Left colon (tissue), 2 donors: ENCODE results near the gene TKTL1. TPM values are rescaled to one million over a fixed set of nuclear protein-coding genes. Genes with fewer than 3 reads are reported as not detected.
A peak's percentile ranks its signal among the peaks of the same experiment; 100 is the strongest.
"Not testable (repeated sequence)": the region's sequence is repeated elsewhere in the genome, so short reads cannot be mapped to it uniquely, and the experiment has no call there.

Experiments
- ATAC-seq: fragments of 200-7000 bp; cut with Tn5 transposase; one replicate; pipeline ENCODE4 v1.9.1; 2020; ENCODE audit warnings: mild to moderate bottlenecking, moderate library complexity
- DNase-seq, 2 donors: peaks; one replicate each; pipeline ENCODE4 v3.0.0-alpha.2; 2020
- intact Hi-C, 2 donors: fragments of 100-400 bp; cut with DNase I in 1 of 2; cut with micrococcal nuclease in 1 of 2; formaldehyde crosslinking; loops; one replicate each; pipeline versions ENCODE4 v1.11.2 to v1.14.0; 2022; cut with DNase I, micrococcal nuclease
- long read RNA-seq: library from polyadenylated mRNA; unstranded; transcript quantifications from one replicate; pipeline ENCODE4 v2.0.0, GENCODE V29; 2021
- total RNA-seq, 2 donors: library from RNA; stranded (reverse); fragmentation: NEBNext Ultra II Directional; extraction: Animal tissue kit (Norgen Biotek cat#: 25700); gene quantifications; one replicate each; pipeline ENCODE4 v1.2.1, GENCODE V29; 2021
- donor health status: DM: no; HTN: no; CAD: no.
- donor health status: DM: yes; HTN: yes; CAD: no.

TKTL1 gene
- not detected for total RNA-seq
- long read RNA-seq, result 0 reads

DNA sequence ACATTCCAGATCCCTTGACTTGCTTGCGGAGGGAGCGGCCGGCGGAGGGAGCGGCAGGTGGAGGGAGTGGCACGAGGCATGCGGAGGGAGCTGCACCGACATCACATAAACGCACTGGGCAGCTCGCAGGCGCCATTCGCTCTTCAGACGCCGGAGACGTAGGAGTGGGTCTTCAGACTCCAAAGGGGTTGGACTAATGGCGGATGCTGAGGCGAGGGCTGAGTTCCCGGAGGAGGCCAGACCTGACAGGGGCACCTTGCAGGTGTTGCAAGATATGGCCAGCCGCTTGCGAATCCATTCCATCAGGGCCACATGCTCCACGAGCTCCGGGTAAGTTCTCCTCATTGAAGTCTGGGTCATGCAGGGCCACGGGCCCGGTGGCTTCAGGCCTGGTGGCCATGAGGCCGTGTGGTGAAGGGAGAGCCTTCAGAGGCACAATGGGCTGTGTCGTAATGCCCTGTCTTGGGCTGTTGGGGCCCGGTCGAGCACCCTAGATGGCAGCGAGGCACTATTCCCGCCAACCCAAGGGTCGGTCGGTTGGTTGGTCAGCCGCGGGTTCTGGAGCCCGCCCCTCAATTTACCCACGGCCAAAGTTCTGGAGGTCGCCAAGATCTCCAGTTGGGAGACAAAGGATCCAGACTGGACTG lies at the start of gene TKTL1:
Gene TKTL1, plus strand, starts transcription at position 132 of the 647 bp plus-strand sequence. Its CDS starts 65 bp downstream, at position 197.
- ATAC-seq, result no peak
- intact Hi-C loops, result no loop called here

DNA sequence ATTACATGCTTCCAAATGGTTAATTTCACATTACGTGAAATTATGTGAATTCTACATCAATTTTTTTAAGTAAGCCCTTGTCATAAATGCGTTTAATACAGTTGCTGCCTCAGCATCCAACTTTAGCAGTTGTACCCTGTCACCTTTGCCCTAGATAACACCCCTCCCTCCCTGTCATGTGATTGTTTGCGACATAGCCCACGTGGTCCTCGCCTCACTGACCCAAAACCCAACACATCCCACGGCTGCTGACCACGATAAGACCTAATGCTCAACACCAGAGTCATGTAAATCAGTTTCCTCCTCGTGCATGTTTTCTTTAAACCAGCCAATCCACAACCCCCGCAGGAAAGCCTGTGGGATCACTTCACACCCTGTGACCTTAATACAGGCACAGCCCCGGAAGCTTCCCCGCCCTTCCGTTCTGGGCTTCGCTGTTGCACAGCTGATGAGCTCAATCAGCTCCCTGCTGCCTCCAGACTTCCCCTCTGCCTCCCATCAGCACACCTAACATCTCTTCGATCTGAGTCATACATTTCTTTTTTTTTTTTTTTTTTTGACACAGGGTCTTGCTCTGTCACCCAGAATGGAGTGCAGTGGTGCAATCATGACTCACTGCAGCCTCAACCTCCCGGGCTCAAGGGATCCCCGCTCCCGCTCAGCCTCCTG lies 48.1 kb upstream of the TKTL1 start:
- ATAC-seq, result peak; percentile 38
- DNase-seq, intact Hi-C loops: not testable (repeated sequence)

More for the DNA sequence above, at the start of gene TKTL1:
- no peak for DNase-seq

DNA sequence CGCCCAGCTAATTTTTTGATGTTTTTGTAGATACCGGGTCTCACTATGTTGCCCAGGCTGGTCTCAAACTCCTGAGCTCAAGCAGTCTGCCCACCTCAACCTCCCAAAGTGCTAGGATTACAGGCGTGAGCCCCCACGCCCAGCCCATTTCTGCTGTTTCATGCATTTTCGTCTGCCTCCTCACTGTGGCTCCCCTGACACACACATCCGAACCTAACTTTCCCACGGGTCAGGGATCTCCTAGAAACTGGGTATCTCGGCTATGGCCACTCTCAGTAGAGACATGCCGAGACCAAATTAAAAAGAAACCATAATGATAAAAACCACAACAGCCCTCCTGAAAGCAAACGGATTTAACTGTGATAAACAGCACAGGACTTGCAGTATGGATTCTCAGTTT lies 47.5 kb upstream of the TKTL1 start:
- DNase-seq, intact Hi-C loops, ATAC-seq: not testable (repeated sequence)

- ATAC-seq, DNase-seq, intact Hi-C loops: not testable (repeated sequence)
Observed at GRCh38 chrX:154257282-154257681, 38.3 kb upstream of the TKTL1 start, which contains the start of gene OPN1MW3. Gene OPN1MW3, plus strand, starts transcription at chrX:154257582. Its CDS starts 38 bp downstream, at chrX:154257620.

- ATAC-seq, intact Hi-C loops, DNase-seq: not testable (repeated sequence)
Observed at GRCh38 chrX:154258711-154259110, 36.9 kb upstream of the TKTL1 start.

- DNase-seq, intact Hi-C loops, ATAC-seq: not testable (repeated sequence)
Observed at GRCh38 chrX:154263072-154263471, 32.5 kb upstream of the TKTL1 start.

- intact Hi-C loops, ATAC-seq, DNase-seq: not testable (repeated sequence)
Observed at GRCh38 chrX:154269245-154269644, 26.4 kb upstream of the TKTL1 start.

GRCh38 chrX:154284489-154285338 lies 10.9 kb upstream of the TKTL1 start:
- peak; percentile 46 for ATAC-seq
- DNase-seq, intact Hi-C loops: not testable (repeated sequence)

GRCh38 chrX:154286406-154286805 lies 9.2 kb upstream of the TKTL1 start:
- intact Hi-C loops, ATAC-seq, DNase-seq: not testable (repeated sequence)

GRCh38 chrX:154294791-154295574 lies 612 bp upstream of the TKTL1 start, which contains the start of gene TEX28:
Gene TEX28, minus strand, starts transcription at chrX:154295124. Its CDS starts 3,007 bp downstream, at chrX:154292117.
- no peak for ATAC-seq
- no peak for DNase-seq
- intact Hi-C loops, result no loop called here

DNA sequence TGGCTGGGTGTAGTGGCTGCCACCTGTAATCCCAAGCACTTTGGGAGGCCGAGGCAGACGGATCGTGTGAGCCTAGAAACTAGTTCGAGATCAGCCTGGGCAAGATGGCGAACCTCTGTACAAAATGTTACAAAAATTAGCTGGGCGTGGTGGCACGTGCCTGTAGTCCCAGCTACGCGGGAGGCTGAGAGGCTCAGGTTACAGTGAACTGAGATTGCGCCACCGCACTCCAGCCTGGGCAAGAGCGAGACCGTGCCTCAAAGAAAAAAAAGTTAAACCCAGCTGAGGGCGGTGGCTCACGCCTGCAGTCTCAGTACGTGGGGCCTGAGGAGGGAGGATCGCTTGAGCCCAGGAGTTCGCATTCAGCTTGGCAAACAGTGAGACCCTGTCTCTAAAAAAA lies 1.1 kb downstream of the TKTL1 start:
- intact Hi-C loops, result no loop called here
- ATAC-seq, result no peak

GRCh38 chrX:154298312-154298711 lies 2.7 kb downstream of the TKTL1 start:
- intact Hi-C loops, result no loop called here
- ATAC-seq, result no peak
- no peak for DNase-seq

More for the DNA sequence above, 1.1 kb downstream of the TKTL1 start:
- no peak for DNase-seq

DNA sequence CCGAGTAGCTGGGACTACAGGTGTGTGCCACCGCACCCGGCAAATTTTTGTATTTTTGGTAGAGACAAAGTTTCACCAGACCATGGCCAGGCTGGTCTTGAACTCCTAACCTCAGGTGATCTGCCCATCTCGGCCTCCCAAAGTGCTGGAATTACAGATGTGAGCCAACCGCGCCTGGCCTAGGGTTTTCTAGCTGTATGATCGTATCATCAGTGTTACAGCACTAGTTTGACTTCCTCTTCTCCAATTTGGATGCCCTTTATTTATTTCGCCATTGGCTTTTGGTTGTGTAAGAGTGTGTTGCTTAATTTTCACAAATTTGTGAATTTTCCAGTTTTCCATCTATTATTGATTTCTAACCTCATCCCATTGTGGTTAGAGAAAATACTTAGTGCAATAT lies 5.2 kb downstream of the TKTL1 start:
- no peak for DNase-seq
- ATAC-seq, result no peak
- intact Hi-C loops, result no loop called here

- DNase-seq, ATAC-seq, intact Hi-C loops: not testable (repeated sequence)
Observed at GRCh38 chrX:154302998-154303397, 7.4 kb downstream of the TKTL1 start.

- ATAC-seq, result no peak
- intact Hi-C loops, result no loop called here
- DNase-seq, result no peak
Observed at GRCh38 chrX:154303476-154303875, 7.9 kb downstream of the TKTL1 start.

DNA sequence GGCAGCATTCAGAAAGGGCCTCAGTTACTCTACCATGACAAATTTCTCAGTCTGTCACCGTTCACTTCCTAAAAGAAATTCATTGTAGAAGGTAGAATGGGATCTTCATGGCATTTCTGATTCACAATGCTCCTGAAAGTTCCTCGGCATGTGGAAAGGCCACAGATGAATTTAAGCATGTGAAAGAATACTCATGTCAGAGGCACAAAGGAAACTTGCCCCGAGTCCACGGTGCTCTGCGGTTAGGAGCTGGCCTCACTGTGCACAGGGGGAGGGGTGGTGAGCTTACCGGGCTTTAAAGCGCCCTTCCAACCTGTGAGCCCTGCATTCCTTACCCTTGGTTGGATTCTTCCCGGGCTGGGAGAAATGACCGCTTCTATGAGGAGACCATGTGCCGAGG lies 9.3 kb downstream of the TKTL1 start:
- DNase-seq (no peak), ATAC-seq (no peak)
- intact Hi-C loops, result no loop called here

DNA sequence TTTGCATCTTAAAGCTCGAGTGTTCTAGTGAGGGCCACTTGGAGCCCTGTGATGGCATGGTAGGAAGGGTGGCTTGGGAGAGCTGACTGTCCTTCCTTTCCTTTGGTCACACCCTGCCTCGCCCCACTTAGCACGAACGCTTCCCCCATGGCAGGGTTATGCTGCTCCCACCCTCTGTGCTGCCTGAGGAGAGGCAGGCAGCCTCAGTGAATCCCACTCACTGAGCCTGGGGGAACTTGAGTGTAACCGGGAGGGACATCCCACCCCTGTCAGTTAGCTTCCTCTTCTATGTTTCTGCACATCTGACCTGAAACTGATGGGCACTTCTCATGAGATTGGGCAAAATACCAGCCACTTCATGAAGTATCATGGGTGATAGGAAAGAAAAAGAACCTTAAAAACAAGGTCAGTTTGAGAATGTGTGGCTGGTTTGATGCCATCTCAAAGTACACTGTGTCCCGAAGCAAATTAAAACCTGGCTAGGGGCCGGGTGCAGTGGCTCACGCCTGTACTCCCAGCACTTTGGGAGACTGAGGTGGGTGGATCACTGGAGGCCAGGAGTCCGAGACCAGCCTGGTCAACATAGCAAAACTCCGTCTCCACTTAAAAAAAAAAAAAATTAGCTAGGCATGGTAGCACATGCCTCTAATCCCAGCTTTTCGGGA lies 10.1 kb downstream of the TKTL1 start:
- ATAC-seq (no peak), DNase-seq (no peak)
- intact Hi-C loops, result no loop called here

DNA sequence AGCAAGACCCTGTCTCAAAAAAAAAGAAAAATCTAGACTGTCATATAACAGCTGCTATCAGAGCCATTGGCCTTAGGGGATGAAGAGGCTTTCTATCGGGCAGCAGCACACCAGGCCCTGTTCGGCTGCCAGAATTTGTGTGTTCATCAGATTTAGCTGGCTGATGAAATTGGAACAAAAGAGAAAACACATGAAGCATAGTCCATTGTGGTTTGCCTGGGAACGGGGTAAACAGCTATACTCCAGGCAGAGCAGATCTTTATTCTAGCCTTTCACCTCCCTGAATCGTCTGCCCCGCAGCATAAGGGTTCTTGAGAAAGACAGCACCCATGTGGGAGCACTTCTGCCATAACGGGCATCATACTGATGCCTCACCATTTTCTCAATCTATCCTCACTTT lies 11.6 kb downstream of the TKTL1 start:
- DNase-seq (no peak), ATAC-seq (no peak)
- intact Hi-C loops, result no loop called here
